ENCODE measurements around the gene ANKMY1. TPM values are rescaled to one million over a fixed set of nuclear protein-coding genes. Genes with fewer than 3 reads are reported as not detected.
"Not testable (repeated sequence)": the region's sequence is repeated elsewhere in the genome, so short reads cannot be mapped to it uniquely, and the experiment has no call there.

Gene ANKMY1
- total RNA-seq, 1 donor from 2014 or later, result 16.8 TPM

DNA sequence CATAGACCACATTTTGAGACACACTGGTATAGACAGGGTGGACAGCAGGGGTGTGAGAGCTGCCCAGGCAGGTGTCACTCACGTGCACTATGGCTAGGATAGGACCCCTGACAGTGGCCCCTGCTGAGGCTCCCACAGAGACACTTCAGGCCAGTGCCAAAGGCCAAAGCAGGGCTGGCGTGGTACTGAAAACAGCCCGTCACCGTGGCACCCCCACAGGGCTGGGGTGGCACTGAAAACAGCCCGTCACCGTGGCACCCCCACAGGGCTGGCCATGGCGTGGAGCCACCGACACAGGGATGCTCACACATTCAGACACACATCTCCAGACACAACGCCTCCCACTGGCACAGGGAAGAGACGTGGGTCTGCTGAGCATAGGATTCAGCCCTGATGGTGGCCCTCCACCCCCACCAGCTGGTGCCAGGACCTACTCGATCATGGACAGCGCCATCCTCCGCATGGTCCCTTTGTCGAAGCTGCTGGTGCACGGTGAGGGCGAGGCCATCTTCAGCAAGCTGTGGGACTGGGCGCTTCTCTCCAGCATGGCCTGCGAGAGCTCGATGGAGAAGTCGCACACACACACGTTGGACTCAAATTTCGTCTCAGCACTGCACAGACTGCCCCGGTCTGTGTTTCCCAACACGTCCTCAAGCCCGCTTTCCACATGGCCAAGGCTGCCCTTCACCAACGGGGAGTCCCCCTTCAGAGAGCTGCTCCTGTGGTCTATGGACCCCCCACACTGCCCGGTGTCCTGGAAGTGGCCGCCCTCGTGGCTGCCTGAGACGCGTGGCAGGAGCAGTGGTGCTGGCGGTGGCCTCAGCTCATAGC lies 34.1 kb downstream of the ANKMY1 start:
- H3K36me3 Mint-ChIP-seq, result peaks cover 38% of the 10 kb centered on the region
- peaks cover 8% of the 10 kb centered on the region for H3K4me1 Mint-ChIP-seq (ENCODE audit: unreplicated experiment)
- peaks cover 9% of the 10 kb centered on the region for H3K9me3 Mint-ChIP-seq
- H3K27ac Mint-ChIP-seq, result no peak overlapping the region
- peaks cover 7% of the 10 kb centered on the region for H3K27me3 Mint-ChIP-seq
- no peak overlapping the region for H3K4me3 Mint-ChIP-seq
- TF ChIP-seq, protein P1, sequence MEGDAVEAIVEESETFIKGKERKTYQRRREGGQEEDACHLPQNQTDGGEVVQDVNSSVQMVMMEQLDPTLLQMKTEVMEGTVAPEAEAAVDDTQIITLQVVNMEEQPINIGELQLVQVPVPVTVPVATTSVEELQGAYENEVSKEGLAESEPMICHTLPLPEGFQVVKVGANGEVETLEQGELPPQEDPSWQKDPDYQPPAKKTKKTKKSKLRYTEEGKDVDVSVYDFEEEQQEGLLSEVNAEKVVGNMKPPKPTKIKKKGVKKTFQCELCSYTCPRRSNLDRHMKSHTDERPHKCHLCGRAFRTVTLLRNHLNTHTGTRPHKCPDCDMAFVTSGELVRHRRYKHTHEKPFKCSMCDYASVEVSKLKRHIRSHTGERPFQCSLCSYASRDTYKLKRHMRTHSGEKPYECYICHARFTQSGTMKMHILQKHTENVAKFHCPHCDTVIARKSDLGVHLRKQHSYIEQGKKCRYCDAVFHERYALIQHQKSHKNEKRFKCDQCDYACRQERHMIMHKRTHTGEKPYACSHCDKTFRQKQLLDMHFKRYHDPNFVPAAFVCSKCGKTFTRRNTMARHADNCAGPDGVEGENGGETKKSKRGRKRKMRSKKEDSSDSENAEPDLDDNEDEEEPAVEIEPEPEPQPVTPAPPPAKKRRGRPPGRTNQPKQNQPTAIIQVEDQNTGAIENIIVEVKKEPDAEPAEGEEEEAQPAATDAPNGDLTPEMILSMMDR (conservative IDR thresholded peaks at IDR 0.05), result no peak
- DNase-seq (ENCODE audit: extremely low spot score, unreplicated experiment), result peak; percentile 62

DNA sequence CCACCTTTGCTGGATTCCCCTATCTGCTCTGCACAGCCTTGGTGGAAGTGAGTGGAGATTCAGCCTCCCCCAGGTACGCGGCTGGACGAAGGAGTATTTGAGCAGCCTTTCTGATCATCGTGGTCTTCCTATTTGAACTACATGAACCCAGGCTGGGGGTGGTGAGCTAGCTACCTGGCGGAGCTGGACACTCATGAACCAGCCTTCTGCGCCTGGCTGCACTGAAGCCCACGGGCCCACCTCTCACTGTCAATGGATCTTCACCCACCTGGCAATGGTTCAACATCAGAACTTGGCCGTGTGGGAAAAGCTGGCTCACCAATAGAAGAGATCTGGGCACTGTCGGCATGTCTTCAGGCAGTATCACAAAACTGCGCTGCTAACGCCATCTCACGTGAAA lies 35.4 kb downstream of the ANKMY1 start:
- peak; percentile 45 for DNase-seq (ENCODE audit: extremely low spot score, unreplicated experiment)
- TF ChIP-seq, protein P1 (conservative IDR thresholded peaks at IDR 0.05), result no peak
- H3K4me1 Mint-ChIP-seq (ENCODE audit: unreplicated experiment), result peaks cover 8% of the 10 kb centered on the region
- no peak overlapping the region for H3K4me3 Mint-ChIP-seq
- H3K9me3 Mint-ChIP-seq, result peaks cover 9% of the 10 kb centered on the region
- H3K27ac Mint-ChIP-seq, result no peak overlapping the region
- peaks cover 7% of the 10 kb centered on the region for H3K27me3 Mint-ChIP-seq
- H3K36me3 Mint-ChIP-seq, result peaks cover 36% of the 10 kb centered on the region

DNA sequence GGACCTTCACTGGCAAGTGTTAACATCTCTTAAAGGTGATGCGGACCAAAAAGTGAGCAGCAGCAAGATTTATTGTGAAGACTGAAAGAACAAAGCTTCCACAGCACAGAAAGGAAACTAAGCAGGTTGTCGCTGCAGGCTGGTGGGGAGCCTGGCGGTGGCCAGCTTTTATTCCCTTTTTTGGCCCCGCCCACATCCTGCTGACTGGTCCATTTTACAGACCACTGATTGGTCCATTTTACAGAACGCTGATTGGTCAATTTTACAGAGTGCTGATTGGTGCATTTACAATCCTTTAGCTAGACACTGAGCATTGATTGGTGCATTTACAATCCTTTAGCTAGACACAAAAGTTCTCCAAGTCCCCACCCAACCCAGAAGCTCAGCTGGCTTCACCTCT lies 35.9 kb downstream of the ANKMY1 start:
- H3K4me1 Mint-ChIP-seq (ENCODE audit: unreplicated experiment); H3K27ac Mint-ChIP-seq; H3K4me3 Mint-ChIP-seq; H3K27me3 Mint-ChIP-seq; H3K9me3 Mint-ChIP-seq: not testable (repeated sequence)
- peaks cover 31% of the 10 kb centered on the region for H3K36me3 Mint-ChIP-seq
- peak; percentile 22 for DNase-seq (ENCODE audit: extremely low spot score, unreplicated experiment)

DNA sequence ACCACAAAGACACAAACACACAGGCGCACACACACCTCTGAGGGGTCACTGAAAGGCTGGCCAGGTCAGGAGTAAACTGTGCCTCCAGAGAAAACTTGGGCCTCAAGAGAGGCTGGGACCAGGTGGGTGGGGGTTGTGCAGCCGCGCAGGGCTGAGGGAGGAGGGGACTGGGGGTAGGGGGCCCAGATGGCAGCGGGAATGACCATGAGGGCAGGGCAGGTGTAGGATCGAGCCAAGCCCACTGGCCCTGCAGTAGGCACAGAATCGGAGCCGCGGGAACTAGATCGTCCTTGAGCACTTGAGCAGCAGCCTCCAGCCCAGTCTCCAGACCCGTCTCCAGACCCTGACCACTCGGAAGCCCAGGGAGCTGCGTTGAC lies 36.8 kb downstream of the ANKMY1 start:
- Mint-ChIP-seq H3K9me3 (no peaks in the 10 kb centered on the region), H3K4me3 (no peak overlapping the region), H3K36me3 (peaks cover 25% of the 10 kb centered on the region), H3K27ac (no peak overlapping the region), H3K4me1 (ENCODE audit: unreplicated experiment) (peaks cover 8% of the 10 kb centered on the region), H3K27me3 (peaks cover 7% of the 10 kb centered on the region)
- TF ChIP-seq, protein P1 (conservative IDR thresholded peaks at IDR 0.05), result no peak
- DNase-seq (ENCODE audit: extremely low spot score, unreplicated experiment), result peak; percentile 60

DNA sequence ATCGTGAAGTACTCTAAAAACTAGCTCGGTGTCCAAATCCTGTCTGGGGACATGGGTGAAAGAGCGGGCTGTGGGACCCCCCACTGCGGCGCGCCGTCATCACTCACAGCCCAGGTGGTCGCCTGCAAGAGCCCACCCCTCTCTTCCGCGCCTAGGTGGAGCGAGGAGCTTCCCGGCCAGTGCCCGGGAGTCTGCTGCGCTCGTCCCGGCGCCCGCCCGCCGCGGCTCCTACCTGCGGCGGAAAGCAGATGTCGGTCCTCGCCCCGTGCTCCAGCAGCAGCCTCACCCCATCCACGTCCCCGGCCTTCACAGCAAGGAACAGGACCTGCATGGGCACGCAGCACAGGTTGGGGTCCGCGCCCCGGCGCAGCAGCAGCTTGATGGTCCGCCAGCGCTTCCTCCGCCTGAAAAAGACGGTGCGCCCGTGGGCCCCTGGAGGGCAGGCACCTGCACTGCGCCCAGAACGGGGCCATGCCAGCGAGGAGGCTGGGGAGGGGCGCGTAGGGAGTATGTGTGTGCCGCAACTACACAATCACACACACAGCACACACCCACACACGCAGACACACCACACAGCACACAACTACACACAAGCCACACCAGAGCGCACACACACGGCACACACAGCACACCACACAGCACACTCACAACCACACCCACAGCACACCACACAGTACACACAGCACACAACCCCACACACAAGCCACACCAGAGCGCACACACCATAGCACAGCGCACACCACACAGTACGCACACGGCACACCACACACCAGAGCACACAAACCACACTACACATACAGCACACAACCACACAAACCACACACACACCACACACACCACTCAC lies 37.4 kb downstream of the ANKMY1 start:
- TF ChIP-seq, protein P1 (conservative IDR thresholded peaks at IDR 0.05), result no peak
- H3K36me3 Mint-ChIP-seq, result peaks cover 25% of the 10 kb centered on the region
- H3K4me3 Mint-ChIP-seq, result peak overlapping the region; percentile 45
- no peaks in the 10 kb centered on the region for H3K9me3 Mint-ChIP-seq
- peaks cover 8% of the 10 kb centered on the region for H3K4me1 Mint-ChIP-seq (ENCODE audit: unreplicated experiment)
- H3K27ac Mint-ChIP-seq, result no peak overlapping the region
- peak; percentile 67 for DNase-seq (ENCODE audit: extremely low spot score, unreplicated experiment)
- H3K27me3 Mint-ChIP-seq, result peaks cover 7% of the 10 kb centered on the region
